ENCODE measurements around the gene GDPD5.

DNA sequence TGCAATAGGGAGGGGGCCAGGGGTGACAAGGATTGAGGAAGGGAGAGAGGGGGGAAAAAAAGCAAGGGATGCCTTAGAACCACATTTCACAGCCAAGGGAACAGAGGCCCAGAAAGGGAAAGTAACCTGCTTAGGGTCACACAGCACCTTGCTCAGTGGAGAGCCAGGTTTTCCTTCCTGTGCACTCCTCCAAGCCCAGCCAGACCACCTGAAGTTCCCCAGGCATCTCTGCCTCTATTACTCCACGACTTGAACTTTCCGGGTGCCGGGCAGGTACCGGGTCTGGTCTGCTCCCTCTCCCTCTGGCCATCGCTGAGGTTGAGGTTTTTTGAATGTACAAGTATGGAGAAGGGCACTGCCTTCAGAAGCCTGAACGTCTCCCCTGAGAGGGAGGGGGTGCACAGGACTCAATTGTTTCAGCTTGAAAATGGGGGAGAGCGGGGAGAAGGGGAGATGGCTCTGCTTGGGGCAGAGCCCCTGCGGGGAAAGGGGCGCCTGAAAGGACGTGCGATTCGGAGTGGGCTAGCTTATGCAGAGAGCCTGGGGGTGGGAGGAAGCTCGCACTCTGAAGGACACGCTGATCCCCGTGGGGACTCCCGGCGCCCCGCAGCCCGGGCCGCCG, 35.8 kb upstream of the GDPD5 start:
- TF ChIP-seq, protein P1, sequence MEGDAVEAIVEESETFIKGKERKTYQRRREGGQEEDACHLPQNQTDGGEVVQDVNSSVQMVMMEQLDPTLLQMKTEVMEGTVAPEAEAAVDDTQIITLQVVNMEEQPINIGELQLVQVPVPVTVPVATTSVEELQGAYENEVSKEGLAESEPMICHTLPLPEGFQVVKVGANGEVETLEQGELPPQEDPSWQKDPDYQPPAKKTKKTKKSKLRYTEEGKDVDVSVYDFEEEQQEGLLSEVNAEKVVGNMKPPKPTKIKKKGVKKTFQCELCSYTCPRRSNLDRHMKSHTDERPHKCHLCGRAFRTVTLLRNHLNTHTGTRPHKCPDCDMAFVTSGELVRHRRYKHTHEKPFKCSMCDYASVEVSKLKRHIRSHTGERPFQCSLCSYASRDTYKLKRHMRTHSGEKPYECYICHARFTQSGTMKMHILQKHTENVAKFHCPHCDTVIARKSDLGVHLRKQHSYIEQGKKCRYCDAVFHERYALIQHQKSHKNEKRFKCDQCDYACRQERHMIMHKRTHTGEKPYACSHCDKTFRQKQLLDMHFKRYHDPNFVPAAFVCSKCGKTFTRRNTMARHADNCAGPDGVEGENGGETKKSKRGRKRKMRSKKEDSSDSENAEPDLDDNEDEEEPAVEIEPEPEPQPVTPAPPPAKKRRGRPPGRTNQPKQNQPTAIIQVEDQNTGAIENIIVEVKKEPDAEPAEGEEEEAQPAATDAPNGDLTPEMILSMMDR (IDR thresholded peaks at IDR 0.05; ENCODE audit: borderline replicate concordance, extremely low read depth, low read length, poor library complexity, severe bottlenecking) = no peak
- no peak for TF ChIP-seq EZH2 (IDR thresholded peaks at IDR 0.05; ENCODE audit: borderline replicate concordance, low read depth, low read length, severe bottlenecking)
